Spleen (tissue), 7 donors: Measurements from ENCODE around the gene FBN3.

Source experiments
- CTCF ChIP-seq, 11 experiments: fragments of 200-600 bp in 7 of 11; fragments of 450-650 bp in 4 of 11; sonication (generic) in 4 of 11; IDR thresholded peaks in 8 of 11; conservative IDR thresholded peaks in 3 of 11; 1 replicate in 7 of 11; 2 replicates in 4 of 11; pipeline versions ENCODE4 v1.4.0 to v1.8.0; 2016 to 2021; ENCODE audit warnings: antibody characterized with exemption in 11 of 11, inconsistent platforms in 4 of 11, mild to moderate bottlenecking in 1 of 11
- POLR2A ChIP-seq, 3 donors: fragments of 450-650 bp; IDR thresholded peaks; one replicate each; pipeline ENCODE4 v1.5.1; 2017; ENCODE audit warnings: antibody characterized with exemption in 3 of 3, mild to moderate bottlenecking in 1 of 3
- donor health status: DM: no; HTN: no; CAD: no; lungs with moderate emphysema.
- donor health status: DM: no; HTN: no; CAD: no.
- donor health status: DM: no; HTN: no; CAD: no.

DNA sequence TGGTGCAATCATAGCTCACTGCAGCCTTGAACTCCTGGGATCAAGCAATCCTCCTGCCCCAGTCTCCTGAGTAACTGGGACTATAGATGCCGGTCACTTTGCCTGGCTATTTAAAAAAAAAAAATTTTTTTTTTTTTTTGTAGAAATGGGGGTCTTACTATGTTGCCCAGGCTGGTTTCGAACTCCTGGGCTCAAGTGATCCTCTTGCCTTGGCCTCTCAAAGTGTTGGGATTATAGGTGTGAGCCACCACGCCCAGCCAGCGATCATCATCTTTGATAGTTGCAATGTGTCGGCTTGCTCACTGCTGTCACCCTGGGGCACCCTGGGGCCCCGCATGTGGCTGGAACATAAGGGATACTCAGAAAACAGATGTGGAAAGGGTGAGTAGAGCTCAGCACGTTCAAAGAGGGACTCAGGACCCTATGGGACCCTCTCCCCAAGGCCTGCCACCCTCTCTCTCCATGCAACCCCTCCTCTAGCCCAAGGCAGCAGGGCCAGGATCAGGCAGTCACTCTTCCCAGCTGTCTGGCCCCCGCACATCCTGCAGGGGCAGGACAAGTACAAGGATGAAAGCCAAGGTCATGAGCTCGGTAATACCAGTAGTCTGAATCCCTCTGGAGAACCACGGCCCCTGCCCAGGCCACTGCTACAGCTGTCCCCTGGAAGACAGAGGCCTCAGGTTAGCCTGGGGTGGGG, 103.4 kb downstream of the FBN3 start:
- TF ChIP-seq CTCF (IDR thresholded peaks at IDR 0.05 in 8 of 11, conservative IDR thresholded peaks at IDR 0.05 in 3 of 11), result no peak
- no peak for TF ChIP-seq POLR2A (IDR thresholded peaks at IDR 0.05)
